ENCODE results near the gene GABRA6. TPM values are rescaled to one million over a fixed set of nuclear protein-coding genes. Genes with fewer than 3 reads are reported as not detected.

The GABRA6 gene
- total and polyA plus RNA-seq, 2 experiments from 2014 or later: not detected

- Mint-ChIP-seq H3K4me3 (no peak overlapping the region), H3K4me1 (no peaks in the 10 kb centered on the region), H3K36me3 (ENCODE audit: low read depth) (no peaks in the 10 kb centered on the region), H3K9me3 (no peaks in the 10 kb centered on the region; the same call in 2 of the 3 replicates), H3K27ac (no peak overlapping the region), H3K27me3 (ENCODE audit: insufficient read depth, low read depth, poor library complexity) (no peaks in the 10 kb centered on the region)
- no peak for TF ChIP-seq JUNB (IDR thresholded peaks at IDR 0.05; ENCODE audit: unreplicated experiment)
- TF ChIP-seq ETS1 (IDR thresholded peaks at IDR 0.05): no peak
- TF ChIP-seq NANOG (IDR thresholded peaks at IDR 0.05; ENCODE audit: borderline replicate concordance): no peak
- TF ChIP-seq ZNF331 (CRISPR knock-in tag; IDR thresholded peaks at IDR 0.05; ENCODE audit: low read depth): no peak
- no peak for TF ChIP-seq ZNF114 (CRISPR knock-in tag; IDR thresholded peaks at IDR 0.05)
- no peak for TF ChIP-seq CREB1 (CRISPR knock-in tag; IDR thresholded peaks at IDR 0.05; ENCODE audit: low read depth)
- no peak for TF ChIP-seq REST (IDR thresholded peaks at IDR 0.05; ENCODE audit: unreplicated experiment)
- TF ChIP-seq, protein P1, sequence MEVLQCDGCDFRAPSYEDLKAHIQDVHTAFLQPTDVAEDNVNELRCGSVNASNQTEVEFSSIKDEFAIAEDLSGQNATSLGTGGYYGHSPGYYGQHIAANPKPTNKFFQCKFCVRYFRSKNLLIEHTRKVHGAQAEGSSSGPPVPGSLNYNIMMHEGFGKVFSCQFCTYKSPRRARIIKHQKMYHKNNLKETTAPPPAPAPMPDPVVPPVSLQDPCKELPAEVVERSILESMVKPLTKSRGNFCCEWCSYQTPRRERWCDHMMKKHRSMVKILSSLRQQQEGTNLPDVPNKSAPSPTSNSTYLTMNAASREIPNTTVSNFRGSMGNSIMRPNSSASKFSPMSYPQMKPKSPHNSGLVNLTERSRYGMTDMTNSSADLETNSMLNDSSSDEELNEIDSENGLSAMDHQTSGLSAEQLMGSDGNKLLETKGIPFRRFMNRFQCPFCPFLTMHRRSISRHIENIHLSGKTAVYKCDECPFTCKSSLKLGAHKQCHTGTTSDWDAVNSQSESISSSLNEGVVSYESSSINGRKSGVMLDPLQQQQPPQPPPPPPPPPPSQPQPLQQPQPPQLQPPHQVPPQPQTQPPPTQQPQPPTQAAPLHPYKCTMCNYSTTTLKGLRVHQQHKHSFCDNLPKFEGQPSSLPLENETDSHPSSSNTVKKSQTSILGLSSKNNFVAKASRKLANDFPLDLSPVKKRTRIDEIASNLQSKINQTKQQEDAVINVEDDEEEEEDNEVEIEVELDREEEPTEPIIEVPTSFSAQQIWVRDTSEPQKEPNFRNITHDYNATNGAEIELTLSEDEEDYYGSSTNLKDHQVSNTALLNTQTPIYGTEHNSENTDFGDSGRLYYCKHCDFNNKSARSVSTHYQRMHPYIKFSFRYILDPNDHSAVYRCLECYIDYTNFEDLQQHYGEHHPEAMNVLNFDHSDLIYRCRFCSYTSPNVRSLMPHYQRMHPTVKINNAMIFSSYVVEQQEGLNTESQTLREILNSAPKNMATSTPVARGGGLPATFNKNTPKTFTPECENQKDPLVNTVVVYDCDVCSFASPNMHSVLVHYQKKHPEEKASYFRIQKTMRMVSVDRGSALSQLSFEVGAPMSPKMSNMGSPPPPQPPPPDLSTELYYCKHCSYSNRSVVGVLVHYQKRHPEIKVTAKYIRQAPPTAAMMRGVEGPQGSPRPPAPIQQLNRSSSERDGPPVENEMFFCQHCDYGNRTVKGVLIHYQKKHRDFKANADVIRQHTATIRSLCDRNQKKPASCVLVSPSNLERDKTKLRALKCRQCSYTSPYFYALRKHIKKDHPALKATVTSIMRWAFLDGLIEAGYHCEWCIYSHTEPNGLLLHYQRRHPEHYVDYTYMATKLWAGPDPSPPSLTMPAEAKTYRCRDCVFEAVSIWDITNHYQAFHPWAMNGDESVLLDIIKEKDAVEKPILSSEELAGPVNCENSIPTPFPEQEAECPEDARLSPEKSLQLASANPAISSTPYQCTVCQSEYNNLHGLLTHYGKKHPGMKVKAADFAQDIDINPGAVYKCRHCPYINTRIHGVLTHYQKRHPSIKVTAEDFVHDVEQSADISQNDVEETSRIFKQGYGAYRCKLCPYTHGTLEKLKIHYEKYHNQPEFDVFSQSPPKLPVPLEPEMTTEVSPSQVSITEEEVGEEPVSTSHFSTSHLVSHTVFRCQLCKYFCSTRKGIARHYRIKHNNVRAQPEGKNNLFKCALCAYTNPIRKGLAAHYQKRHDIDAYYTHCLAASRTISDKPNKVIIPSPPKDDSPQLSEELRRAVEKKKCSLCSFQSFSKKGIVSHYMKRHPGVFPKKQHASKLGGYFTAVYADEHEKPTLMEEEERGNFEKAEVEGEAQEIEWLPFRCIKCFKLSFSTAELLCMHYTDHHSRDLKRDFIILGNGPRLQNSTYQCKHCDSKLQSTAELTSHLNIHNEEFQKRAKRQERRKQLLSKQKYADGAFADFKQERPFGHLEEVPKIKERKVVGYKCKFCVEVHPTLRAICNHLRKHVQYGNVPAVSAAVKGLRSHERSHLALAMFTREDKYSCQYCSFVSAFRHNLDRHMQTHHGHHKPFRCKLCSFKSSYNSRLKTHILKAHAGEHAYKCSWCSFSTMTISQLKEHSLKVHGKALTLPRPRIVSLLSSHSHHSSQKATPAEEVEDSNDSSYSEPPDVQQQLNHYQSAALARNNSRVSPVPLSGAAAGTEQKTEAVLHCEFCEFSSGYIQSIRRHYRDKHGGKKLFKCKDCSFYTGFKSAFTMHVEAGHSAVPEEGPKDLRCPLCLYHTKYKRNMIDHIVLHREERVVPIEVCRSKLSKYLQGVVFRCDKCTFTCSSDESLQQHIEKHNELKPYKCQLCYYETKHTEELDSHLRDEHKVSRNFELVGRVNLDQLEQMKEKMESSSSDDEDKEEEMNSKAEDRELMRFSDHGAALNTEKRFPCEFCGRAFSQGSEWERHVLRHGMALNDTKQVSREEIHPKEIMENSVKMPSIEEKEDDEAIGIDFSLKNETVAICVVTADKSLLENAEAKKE (CRISPR knock-in tag; IDR thresholded peaks at IDR 0.05): no peak
- Histone ChIP-seq H3F3A (replicated peaks; ENCODE audit: low read depth) (no peaks in the 10 kb centered on the region), H3K79me2 (replicated peaks; ENCODE audit: insufficient read depth) (no peaks in the 10 kb centered on the region), H2AFZ (no peak overlapping the region), H3K27me3 (ENCODE audit: insufficient read depth) (no peaks in the 10 kb centered on the region), H3K9me2 (ENCODE audit: insufficient read depth) (no peaks in the 10 kb centered on the region), H3K4me1 (ENCODE audit: insufficient read depth) (no peaks in the 10 kb centered on the region), H3K4me2 (no peak overlapping the region), H3K27ac (ENCODE audit: low read depth) (no peak overlapping the region), H3K36me3 (ENCODE audit: insufficient read depth) (no peaks in the 10 kb centered on the region), H3K4me3 (no peak overlapping the region), H4K20me1 (replicated peaks; ENCODE audit: insufficient read depth) (no peaks in the 10 kb centered on the region)
- no peak for DNase-seq (ENCODE audit: low spot score)
- no peak for ATAC-seq
These were observed 47.9 kb upstream of the GABRA6 start for GRCh38 chr5:161637591-161637990.

Measured in GM23338 (cell line).